GM13977 (cell line): ENCODE measurements around the gene NMNAT3.

Source experiments
- DNase-seq: peaks from one replicate; pipeline ENCODE4 v3.0.0; 2012; ENCODE audit warnings: low spot score
- in situ Hi-C: fragments of 300-500 bp; cut with MboI; formaldehyde crosslinking; loops from one replicate; pipeline ENCODE4 v1.12.0; 2022; ENCODE audit warnings: low sequenced_read_pairs, low pct_unique_long_range_greater_than_20kb, mixed read lengths, inconsistent platforms; ENCODE audit not compliant: unreplicated experiment
- TF ChIP-seq, protein P1 (sequence below): IDR thresholded peaks from 2 replicates; pipeline ENCODE4 v1.5.1; 2012; ENCODE audit warnings: mild to moderate bottlenecking, control low read depth; ENCODE audit not compliant: insufficient read depth; ENCODE audit errors: extremely low read depth, missing control alignments

Gene NMNAT3

DNA sequence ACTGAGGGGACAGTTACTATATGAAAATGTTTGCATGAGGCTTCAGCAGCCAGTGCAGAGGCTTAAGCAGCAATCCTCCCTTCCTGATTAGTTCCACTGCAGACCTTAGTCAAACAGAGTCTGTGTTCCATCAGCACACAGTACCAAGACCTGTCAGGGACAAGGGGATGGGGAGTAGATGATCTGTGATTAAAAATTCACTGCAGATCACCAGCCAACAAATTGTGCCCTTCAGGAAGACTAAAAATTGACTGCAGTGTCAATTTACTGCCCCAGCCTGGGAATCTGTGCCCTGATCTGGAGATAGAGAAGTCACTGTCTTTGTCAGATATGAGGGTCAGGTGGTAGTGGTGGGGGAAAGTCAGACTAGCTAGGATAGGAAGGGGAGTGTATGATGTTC lies 13.8 kb upstream of the NMNAT3 start:
- no peak for DNase-seq
- in situ Hi-C loops, result no loop called here
- TF ChIP-seq, protein P1, sequence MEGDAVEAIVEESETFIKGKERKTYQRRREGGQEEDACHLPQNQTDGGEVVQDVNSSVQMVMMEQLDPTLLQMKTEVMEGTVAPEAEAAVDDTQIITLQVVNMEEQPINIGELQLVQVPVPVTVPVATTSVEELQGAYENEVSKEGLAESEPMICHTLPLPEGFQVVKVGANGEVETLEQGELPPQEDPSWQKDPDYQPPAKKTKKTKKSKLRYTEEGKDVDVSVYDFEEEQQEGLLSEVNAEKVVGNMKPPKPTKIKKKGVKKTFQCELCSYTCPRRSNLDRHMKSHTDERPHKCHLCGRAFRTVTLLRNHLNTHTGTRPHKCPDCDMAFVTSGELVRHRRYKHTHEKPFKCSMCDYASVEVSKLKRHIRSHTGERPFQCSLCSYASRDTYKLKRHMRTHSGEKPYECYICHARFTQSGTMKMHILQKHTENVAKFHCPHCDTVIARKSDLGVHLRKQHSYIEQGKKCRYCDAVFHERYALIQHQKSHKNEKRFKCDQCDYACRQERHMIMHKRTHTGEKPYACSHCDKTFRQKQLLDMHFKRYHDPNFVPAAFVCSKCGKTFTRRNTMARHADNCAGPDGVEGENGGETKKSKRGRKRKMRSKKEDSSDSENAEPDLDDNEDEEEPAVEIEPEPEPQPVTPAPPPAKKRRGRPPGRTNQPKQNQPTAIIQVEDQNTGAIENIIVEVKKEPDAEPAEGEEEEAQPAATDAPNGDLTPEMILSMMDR, result no peak

DNA sequence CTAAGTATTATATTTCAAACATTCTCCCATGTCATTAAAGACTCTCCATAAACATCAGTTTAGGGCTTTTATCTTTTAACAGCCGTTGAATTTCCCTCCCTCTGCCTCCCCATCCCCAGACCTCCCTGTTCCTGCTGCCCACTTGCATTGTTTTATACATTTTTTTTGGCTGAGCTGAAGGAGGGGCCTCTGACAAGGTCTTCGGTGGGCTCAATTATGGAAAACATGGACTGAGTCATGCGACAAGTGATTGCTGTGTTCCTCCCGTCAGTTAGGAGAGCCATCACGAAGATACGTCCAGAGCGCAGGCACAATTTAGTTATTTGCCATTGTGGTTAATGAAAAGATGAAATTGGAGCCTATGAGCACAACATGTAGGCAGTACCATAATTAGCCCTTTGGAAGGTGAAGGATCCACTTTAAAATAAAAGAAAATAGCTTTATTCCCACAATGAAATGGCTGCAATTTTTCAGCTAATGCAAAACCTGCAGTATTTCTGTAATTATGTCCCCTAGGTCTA lies 12.0 kb upstream of the NMNAT3 start:
- TF ChIP-seq, protein P1, result no peak
- DNase-seq, result no peak
- in situ Hi-C loops, result no loop called here

DNA sequence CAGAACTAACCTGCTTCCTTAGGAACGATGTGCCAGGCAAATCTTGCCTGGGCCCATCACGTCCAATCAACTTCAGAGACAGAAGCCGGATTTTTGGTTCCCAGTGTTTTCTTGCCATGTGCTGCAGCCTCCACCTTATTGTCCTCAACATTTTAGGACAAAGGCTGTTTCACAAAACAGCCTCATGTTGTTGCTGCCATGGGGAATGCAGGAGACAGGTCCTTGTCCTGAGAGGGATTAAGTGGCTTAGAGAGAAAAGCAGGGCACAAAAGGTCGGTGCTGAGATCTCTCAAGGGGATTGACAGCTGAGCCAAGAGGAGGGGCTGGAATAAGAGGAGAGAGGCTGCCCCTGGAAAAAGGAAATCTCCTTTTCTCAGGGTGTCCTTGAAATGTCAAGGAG lies 11.3 kb upstream of the NMNAT3 start:
- in situ Hi-C loops, result no loop called here
- TF ChIP-seq, protein P1, result no peak
- no peak for DNase-seq

DNA sequence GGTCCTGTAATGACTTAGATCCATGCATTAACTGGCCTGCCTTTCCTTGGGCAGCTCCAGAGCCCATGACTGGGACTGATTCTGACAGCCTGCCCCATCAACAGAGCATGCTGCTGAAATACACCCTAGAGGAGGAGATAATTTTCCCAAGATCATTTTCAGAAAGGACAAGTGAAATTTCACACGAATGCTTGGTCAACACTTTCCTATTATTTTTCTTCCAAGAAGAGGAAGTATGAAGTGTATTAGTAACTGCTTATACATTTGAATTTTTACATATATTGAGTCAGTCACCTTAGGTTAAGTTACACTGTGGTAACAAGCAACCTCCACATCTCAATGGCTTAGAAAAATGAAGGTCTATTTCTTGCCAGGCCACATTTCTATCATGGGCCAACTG lies 9.7 kb upstream of the NMNAT3 start:
- DNase-seq, result no peak
- TF ChIP-seq, protein P1, result no peak
- in situ Hi-C loops, result no loop called here

DNA sequence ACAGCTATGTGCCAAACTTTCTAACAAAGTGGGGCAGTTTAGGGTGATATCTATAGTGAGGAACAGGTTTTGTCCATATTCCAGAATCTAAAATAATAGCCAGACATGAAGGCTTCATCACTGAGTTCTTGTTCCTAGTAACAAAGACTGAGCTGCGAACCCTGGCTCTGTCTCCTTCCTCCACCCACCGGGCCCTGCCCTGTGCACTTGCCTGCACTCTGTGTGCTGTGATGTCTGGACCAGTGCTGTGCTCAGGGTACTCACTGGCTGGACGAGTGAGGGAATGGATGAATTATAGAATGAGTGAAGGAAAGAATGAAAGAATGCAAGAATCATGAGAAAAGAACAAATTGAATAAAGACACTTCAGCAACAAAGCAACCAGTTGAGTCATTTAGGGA lies 8.9 kb upstream of the NMNAT3 start:
- DNase-seq, result no peak
- TF ChIP-seq, protein P1, result no peak
- in situ Hi-C loops, result no loop called here

DNA sequence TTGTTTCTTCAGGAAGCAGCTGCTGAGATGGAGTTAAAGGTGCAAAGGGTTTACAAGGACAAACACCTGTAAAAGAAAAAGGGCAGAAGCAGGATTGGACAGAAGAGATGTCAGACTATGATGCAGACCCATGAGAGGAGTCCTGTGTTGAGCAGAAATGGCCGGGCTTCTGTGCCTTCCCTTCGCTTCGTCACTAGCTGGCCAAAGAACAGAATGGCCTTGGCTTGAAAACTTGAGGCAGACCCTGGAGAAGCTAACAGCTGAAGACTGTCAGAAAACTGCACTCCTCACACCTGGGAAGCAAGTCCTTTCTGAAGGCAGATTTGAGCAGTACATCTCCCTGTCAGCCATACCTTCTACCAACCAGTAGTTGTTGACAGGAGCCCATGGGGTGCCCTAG lies 8.4 kb upstream of the NMNAT3 start:
- in situ Hi-C loops, result no loop called here

More for the DNA sequence above, 8.4 kb upstream of the NMNAT3 start:
- TF ChIP-seq, protein P1, result no peak
- no peak for DNase-seq
